Measurements from ENCODE around the gene ZNF680. TPM values are rescaled to one million over a fixed set of nuclear protein-coding genes. Genes with fewer than 3 reads are reported as not detected.

ZNF680 gene
- total RNA-seq, 1 donor from 2014 or later: 6.3 TPM

Other genes starting within 250 kb of the ZNF680 start
- gene ZNF736, start 249.1 kb downstream of the ZNF680 start, total RNA-seq: 5.5 and 10.8 TPM in 2 replicates
- 1.7 and 2.9 TPM in 2 replicates for gene ZNF107, start 103.1 kb upstream of the ZNF680 start, total RNA-seq
- gene ZNF138, start 231.4 kb upstream of the ZNF680 start, total RNA-seq: 3.5 and 4.8 TPM in 2 replicates

Measured in pulmonary artery endothelial cell (primary cell).